Measurements from ENCODE around the gene MYLIP.

GRCh38 chr6:16130932-16131387, 2.1 kb downstream of the MYLIP start:
- no peak for TF ChIP-seq CTCF (IDR thresholded peaks at IDR 0.05)
- peak; percentile 63 for TF ChIP-seq POLR2AphosphoS5 (IDR thresholded peaks at IDR 0.05)
- TF ChIP-seq POLR2A (IDR thresholded peaks at IDR 0.05), result no peak

Measured in gastroesophageal sphincter (tissue), 3 donors.